Endothelial cell of umbilical vein (primary cell): ENCODE data around the gene CSNK1A1.

Experiments used
- FOS ChIP-seq: IDR thresholded peaks from 2 replicates; pipeline ENCODE4 v1.6.1; 2011; ENCODE audit warnings: mild to moderate bottlenecking, low read length, moderate library complexity, borderline replicate concordance; ENCODE audit not compliant: insufficient read depth
- MYC ChIP-seq: IDR thresholded peaks from one replicate; pipeline ENCODE4 v1.6.1; 2011; ENCODE audit warnings: mild to moderate bottlenecking, low read depth, low read length
- TF ChIP-seq, protein P1 (sequence below), 2 donors: IDR thresholded peaks; 1 replicate in 1 of 2; 2 replicates in 1 of 2; pipeline ENCODE4 v1.5.1; 2011; ENCODE audit warnings: low read length in 2 of 2, mild to moderate bottlenecking in 2 of 2, moderate library complexity in 2 of 2, control low read depth in 1 of 2, inconsistent platforms in 1 of 2, low read depth in 1 of 2; ENCODE audit not compliant: insufficient read depth in 1 of 2; ENCODE audit errors: extremely low read depth in 1 of 2
- TF ChIP-seq, protein P2 (sequence below): IDR thresholded peaks from 2 replicates; pipeline ENCODE4 v1.6.1; 2011; ENCODE audit not compliant: insufficient read depth, insufficient read length

DNA sequence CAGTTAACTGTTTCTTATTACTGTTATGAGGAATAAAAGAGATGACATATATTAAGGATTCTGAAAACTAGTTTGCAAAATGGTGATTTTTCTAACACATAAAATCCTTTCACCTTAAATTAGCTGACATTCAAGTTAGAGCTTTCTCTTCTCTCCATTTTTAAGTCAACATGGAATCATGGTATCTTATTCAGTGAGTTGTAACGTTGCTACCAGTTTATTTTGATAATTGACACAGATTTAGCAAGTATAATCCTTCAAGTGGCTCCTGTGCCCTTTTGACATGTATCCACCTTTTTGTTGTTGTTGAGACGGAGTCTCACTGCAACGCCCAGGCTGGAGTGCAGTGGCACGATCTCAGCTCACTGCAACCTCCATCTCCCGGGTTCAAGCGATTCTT lies 58.5 kb downstream of the CSNK1A1 start:
- TF ChIP-seq, protein P1, sequence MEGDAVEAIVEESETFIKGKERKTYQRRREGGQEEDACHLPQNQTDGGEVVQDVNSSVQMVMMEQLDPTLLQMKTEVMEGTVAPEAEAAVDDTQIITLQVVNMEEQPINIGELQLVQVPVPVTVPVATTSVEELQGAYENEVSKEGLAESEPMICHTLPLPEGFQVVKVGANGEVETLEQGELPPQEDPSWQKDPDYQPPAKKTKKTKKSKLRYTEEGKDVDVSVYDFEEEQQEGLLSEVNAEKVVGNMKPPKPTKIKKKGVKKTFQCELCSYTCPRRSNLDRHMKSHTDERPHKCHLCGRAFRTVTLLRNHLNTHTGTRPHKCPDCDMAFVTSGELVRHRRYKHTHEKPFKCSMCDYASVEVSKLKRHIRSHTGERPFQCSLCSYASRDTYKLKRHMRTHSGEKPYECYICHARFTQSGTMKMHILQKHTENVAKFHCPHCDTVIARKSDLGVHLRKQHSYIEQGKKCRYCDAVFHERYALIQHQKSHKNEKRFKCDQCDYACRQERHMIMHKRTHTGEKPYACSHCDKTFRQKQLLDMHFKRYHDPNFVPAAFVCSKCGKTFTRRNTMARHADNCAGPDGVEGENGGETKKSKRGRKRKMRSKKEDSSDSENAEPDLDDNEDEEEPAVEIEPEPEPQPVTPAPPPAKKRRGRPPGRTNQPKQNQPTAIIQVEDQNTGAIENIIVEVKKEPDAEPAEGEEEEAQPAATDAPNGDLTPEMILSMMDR (IDR thresholded peaks at IDR 0.05; ENCODE audit: extremely low read depth in 1 of 2, insufficient read depth in 1 of 2, low read depth in 1 of 2, low read length in 2 of 2): no peak
- TF ChIP-seq MYC (no peak), FOS (no peak)
- TF ChIP-seq, protein P2, sequence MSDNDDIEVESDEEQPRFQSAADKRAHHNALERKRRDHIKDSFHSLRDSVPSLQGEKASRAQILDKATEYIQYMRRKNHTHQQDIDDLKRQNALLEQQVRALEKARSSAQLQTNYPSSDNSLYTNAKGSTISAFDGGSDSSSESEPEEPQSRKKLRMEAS: no peak
